Superior temporal gyrus (tissue), 1 donor: ENCODE data around the gene CD93.

Experiments used
- DNase-seq: peaks from one replicate; pipeline ENCODE4 v3.0.0-alpha.2; 2016; ENCODE audit errors: extremely low spot score

CD93 gene

DNA sequence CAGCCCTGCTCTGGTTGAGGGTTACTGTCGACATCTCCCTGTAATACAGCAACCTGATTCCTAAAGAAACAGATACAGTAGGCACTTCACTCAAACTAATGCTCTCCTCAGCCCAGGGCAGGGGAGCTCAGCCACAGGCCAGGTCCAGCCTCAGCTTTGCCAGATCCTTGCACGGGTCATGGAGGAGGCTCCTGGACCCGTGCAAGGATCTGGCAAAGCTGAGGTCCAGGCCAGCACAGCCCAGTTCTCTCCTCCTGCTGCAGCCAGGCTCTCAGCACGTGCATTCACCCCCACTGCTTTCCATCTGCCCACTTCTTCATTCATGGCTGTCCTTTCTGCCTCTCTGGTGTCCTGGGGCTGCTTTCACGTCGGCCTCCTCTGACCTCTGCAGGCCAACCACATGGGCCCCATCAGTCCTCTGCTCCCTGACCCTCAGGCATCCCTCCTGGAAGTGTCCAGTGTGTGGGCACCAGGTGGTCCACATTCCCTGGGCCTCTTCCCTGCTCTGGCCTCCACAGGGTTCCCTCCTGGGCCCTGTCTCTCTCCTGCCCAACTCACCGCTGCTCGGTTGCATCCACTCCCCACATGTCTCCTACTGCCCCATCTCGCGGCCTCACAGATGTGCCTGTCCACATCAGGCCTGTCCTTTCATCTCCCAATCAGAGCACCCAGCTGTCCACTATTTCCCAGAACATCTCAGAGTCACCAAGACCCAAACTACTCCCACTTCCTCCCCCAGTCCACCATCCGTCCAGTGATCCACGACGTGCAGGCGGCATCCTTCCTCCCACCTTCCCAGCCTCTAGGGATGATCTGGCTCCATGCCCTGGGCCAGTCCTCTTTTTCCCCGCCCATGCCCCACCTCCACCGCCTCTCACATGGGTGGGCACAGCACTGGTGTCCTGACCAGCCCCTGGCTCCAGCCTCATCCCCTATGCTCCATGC lies 11.8 kb upstream of the CD93 start:
- DNase-seq = no peak

DNA sequence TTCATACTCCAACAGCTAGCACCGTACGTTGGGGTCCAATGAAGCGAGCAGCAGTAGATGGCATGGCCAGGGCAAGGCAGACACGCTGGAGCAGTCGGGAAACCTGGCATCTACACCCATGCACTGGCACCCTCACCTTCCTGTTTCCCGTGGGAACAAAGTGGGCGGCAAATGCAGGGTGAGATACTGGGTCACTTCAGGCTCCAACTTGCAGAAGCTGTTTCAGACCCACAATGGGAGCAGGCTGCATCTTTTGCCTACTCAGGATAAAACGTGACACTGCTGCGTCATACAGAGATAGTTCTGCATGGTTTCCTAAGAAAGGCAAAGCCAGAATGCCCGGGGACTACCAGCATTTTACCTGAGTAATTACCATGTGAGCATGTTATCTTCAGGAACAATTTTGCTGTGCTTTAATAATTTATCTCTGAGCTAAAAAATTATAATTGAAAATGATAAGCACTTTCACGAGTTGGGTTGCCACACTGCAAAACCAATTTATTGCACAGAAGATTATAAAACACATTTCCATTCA lies 10.9 kb upstream of the CD93 start:
- no peak for DNase-seq

DNA sequence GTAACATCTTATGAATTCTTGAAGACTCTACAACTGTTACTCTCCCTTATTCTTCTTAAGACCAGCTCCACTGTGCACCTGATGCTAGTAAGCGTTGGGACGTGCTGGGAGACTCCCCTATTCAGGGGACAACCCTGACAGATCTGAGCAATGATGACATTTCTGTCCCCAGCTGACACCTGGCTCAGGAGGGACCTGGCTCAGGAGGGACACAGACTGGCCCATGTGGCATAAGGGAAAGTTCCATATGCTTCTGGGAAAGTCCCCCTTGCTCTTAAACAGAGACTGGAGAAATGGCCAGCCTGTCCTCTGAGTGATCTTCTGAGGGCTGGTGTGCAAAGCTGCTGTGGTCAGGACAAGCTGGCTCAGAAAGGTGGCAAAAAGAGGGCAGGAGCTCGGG lies 10.0 kb upstream of the CD93 start:
- DNase-seq = no peak

DNA sequence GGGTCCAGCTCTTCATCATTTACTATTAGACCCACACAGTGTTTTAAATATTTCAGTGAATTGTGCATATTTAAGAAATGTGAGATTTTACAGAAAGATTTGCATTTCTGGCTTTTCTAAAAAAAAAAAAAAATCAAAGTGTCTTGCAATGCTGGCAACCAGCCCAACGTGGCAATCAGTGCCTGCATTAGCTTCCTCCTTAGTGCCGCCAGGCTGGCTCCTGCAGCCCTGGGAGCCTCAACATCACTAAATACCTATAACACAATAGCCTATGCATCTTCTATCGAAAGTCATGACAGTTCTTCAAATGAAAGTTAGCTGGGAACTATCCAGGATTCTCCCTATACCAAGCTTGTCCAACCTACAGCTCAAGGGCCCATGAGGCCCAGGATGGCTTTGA lies 9.4 kb upstream of the CD93 start:
- no peak for DNase-seq

DNA sequence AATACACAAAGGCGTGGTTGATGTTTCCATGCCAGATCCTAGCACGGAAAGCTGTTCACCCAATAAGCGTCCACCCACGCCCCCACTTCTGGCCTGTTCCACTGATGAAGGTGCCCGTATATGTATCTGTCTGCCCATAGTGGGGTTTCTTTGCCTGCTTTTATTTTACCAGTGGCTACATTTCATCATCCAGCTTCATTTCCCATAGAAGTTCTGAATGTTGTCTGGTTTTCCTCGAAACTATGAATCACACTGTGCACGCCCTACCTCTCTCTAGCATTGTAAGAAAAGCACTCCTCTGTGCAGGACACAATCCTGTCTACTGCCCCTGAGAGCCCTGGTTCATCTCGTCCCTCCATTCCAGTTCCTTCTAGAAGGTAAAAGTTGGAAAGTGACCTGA lies 8.8 kb upstream of the CD93 start:
- DNase-seq = no peak

DNA sequence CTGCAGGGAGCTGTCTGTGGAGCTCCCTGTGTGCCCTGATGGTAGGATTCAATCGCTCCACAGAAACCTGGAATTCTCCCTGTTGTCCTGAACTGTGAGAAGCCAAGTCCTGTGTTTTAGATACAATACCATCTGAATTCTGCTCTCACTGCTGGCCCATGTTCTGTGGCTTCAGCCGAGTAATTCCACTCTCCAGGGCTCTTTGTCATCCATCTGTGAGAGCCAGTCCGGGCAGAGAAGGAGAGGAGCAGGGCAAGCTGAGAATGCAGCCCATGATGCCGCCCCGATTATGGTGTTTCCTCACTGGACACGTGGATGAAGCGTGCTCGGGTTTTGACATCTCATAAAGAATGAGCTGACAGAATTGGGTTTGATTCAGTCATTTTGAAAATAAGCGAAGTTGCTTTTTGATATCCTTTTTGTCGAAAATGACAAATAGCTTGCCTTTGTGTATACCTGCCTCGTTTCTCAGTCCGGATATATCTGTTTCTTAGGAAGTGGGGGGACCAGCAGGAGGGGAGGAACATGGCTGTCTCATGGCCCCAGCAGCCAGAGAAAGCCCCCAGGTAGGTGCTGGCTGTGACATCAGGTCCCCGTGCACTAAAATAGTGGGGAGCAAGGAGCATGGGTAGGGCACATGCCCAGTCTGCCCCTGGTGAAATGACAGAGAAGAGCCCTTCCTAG lies 8.2 kb upstream of the CD93 start:
- no peak for DNase-seq

DNA sequence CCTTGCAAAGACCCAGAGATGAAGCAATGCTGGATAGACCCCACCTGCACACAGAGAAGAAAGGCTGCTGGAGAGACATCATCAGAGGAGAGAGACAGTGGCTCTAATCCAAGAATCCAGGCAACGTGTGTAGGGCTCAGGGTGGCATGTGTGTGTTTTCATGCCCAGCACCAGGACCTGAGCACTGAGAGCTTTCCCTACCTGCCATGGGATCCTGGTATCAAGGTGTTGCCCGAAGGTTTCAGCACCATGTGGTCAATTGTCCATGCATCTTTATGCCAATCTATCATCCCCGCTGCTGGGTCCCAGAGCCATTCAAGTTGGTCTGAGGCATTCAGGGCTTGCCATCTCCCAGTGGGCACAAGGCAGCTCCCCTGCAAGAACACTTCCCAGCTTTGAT lies 7.5 kb upstream of the CD93 start:
- no peak for DNase-seq

DNA sequence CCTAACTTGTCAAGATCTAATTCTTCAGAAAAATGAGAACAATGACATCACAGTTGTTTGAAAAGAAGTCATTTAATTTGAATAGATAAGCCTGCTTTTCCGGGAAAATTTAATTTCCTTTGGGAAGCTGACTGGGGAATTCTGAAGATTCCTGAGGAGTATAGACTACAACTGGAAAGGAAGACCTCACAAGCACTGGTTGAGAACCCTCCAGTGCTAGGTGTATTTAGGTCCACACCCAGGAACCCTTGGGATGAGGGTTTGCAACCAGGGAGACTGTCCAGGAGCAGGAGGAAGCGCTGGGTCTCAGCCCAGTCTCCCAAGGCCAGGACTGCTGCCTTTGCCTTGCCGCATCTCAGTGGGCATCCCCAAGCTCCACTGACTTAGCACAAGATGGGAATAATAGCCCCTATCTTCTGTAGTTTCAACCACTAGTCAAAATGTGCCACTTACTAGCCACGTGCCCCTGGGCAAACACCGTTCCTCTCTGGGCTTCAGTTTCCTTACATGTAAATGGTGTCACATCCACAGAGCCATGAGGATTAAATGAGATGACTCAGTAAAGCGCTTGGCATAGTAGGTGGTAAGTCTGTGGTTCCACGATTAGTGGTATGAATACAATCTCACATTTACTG lies 6.9 kb upstream of the CD93 start:
- no peak for DNase-seq

DNA sequence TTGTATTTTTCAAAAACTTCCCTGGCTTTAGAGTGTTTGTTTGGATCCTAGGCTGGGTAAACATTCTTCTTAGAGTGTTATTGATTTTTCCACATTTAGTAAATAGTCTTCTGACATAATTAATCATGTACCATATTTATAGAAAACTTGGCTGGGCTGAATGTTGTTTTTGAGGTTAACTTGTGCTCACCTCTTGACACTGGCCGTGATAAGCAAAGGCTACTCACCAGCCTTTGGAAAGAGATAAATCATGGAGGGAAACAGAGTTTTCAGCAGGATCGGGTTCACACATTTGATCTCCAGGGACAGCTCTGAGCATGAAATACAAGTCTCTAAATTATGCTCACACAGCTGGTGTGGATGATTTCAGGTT lies 6.2 kb upstream of the CD93 start:
- no peak for DNase-seq

DNA sequence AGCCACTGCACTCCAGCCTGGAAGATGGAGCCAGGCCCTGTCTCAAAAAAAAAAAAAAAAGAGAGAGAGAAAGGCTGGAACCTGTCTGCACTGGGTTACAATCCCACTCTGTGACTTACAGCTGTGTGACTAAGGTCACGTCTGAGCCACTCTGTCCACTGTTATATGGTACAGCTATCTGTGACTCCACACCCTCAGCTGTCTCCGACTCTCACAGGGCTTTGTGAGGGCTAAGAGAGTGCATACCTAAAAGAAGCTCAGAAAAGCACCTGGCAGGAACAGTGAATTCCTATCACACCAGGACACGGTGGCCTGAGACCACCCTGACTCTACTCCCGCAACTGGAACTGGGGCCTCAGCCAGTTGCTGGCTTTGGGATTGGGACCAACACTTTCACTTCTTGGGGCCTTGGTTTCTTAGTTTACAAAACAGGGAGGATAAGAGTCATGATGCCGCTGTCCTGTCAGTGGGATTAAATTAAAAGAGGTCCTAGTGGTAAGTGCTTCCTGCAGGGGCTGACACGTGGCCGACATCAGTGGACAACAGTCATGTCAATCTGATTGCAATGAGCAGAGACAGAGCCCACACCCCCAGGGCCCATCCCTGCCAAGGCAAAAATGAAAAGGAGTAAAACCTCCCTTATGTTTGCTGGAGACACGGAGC lies 5.7 kb upstream of the CD93 start:
- no peak for DNase-seq

DNA sequence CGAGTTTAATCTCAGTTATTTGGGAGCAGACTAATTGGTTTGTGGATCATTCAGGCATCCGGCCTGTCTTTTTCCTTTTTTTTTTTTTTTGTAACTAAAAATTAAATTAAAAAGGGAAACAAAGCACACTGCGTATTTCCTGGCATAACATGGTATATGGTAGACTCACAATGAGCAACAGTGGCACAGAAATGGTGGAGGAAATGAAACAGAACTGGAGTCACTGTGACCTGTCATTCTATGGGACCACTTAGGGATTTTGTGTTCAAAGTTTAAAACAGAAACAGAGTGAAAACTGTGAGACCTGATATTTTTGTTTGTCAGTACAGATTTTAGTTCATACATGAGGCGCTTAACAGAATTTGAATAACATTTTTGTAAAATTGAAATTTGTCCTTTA lies 4.8 kb upstream of the CD93 start:
- DNase-seq = no peak

DNA sequence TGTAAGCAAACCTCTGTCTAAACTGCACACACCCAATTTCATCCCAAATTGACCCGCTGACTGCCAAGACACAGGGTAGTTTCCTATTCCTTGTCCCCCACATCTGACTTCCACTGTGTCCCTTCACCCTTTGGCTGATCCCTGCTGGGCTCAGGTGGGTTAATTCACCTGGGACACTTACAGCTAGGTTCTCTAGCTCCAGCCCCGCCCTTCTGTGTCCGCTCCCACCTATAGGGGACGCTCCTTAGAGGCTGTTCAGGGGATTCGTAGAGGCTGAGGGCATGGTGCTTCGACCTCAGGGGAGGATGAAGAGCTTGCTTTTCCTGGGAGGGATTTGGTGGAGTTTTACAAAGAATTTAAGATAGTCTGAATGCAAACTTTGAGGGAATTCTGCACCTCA lies 4.0 kb upstream of the CD93 start:
- DNase-seq = no peak

DNA sequence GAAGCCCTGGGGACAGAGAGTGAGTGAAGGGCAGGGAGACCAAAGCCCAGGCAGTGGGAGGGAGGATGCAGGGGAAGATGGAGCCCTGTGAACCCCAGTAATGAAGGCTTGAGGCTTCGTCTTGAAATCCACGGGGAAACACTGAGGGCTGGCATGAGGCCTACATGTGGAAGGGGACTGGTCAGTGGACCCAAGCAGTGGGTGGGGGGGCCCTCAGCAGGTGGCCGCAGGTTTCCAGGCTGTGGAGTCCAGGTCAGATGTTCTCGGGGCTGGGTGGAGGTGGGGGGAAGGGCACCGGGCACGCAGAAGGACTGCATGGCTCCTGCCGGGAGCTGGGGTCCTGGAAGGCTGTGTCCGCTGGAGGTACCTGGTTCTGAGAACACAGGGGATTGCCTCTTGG lies 2.7 kb upstream of the CD93 start:
- no peak for DNase-seq

DNA sequence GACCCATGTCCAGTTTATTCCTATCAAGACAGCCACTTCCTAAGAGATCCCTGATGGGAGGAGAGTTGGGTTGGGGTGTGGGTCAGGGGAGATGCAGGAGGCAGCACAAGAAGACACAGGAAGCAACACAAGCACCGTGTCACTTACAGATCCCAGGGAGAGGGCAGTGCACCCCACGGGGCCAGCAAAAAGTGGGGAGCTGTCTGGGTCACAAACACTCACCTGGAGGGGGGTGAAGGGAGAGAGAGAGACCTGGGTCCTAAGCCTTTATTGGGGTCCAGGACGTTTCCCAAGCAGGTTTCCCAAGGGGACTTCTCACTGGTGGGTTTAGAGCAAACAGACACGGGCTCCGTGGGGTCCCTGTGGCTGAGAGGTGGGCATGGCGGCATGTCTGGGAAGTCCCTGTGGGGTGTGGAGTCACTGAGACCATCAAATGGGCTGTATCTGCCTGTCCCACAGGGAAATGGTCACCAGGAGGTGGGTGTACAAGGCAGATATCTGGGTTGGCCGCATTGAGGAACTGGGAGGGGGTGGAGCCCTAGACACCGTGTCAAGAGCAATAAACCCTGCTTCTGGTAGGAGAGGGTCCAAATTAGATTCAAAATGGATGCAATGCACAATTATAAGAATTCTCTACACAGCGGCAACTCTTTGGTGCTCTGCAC lies 1.6 kb upstream of the CD93 start:
- no peak for DNase-seq

DNA sequence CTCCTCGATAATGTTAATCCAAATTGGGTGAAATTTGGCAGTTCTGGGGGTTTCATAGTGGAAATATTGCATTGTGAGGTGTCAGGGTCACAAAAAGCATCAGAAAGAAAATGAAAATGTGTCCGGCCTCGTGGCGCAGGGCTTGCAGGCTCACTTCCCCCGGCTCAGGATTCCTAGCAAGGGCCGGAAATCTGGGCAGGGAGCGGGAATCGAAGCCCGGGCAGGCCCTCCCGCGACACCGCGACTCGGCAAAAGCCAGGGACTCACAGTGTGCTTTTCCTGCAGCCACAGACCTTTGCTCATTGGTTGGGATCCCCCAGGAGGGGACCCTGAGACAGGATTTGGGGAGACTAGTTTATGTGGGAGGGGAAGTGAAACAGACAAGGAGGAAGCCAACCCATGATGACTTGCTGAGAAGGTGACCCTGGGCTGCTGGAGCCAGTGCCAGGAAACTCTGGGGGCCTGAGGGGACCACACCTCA lies 847 bp upstream of the CD93 start:
- DNase-seq = no peak

DNA sequence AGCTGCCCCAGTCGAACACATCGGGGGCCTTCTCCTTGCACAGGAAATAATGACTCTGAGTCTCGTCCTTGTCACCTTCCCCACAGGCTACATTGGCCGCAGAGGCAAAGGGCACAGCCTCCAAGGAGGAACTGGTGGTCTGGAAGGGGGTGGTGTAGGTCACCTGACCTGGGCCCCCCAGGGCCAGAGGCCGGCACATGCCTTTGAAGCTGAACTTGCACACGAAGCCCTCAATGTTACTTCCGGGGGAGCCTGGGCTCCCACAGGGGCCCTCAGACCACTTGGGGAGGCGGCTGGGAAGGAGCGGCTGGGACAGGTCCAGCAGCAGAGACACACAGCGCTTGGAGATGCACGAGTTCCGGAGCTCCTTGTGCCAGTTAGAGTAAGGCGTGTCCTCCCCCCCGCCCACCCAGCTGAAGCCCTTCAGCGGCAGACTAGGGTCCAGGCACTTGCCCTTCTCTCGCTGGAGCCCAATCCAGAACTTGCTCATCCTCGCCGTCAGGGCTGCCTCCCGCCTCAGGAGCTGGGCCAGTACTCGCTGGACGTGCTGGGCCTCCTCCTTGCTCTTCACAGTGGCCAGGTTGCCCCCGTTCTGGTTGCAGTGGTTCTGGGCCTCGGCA lies 578 bp downstream of the CD93 start:
- no peak for DNase-seq

DNA sequence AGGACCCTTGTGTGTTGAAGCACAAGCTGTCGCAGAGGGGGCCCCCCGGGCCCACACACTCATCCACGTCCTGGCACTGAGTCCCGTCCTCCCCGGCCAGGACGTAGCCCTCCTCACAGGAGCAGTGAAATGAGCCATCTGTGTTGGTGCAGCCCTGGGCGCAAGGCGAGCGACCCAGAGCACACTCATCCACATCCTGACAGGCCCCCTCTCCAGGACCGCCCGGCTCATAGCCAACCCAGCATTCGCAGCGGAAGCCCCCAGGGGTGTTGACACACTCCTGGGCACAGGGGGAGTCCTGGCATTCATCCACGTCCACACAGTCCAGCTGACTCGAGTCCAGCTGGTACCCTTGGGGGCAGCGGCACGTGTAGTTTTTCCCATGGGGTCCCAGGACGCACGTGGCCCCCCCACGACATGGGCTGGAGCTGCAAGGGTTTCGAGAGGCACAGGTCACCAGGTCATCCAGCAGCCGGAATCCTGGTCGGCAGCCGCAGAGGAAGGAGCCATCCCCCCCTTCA lies 1.2 kb downstream of the CD93 start:
- DNase-seq = no peak

DNA sequence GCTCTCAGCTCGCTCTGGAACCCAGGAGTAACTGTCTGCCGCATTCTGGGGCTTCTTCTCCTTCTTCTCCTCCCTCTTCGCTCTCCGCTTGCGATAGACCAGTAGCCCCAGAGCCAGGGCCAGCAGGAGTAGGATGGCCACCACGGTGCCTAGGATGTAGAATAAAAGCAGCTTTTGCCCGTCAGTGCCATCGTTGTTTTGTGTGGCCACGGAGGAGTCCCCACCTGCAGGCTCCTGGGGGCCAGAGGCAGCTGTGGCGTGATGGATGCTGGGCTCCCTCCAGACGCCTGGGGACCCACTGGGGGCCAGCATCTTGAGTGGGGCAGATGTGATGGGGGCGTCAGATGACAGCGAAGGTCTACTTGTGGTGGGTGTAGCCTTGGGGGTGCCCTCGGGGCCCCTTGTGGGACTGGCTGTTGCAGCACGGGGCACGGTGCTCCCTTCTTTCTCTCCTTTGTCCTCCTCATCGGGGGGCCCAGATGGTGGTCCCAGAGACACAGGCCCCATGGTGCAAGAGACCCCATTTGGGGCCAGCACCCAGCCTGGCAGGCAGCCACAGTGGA lies 1.8 kb downstream of the CD93 start:
- DNase-seq = no peak

DNA sequence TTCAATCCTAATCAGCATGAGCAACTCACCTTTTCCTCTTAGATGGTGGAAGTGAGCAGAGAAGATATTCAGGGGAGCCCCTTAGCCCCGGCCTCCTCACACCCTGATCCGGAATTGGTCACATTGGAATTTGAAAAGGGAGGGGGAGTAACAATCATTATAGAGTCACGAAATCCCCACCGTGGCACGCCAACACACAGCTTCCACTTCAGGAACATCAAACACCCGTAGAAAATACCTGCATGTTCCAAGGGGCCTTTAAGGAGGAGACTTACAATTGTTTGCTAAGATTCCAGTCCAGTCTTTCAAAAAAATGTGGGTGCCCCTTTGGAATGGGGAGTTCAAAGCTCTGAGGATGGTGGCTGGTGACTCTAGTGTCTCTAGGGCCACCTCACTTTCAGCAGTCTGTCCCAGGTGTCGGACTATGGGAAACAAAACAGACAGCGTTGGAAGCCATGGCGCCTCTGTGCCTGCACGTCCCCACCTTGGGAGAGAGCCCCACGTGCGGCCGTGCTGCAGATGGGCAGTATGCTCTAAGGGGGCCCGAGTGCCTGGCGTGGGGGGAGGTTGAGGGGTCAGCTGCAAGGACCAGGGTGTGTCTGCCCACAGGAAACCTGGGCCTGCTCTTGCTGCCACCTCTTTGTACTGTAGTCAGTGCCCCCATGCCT lies 2.4 kb downstream of the CD93 start:
- no peak for DNase-seq
